ENCODE measurements around the gene BTBD10. TPM values are rescaled to one million over a fixed set of nuclear protein-coding genes. Genes with fewer than 3 reads are reported as not detected.

BTBD10 gene
- total RNA-seq, 1 donor from 2014 or later = 91.3 TPM

GRCh38 chr11:13358596-13359270 is 104.3 kb downstream of the BTBD10 start:
- Histone ChIP-seq H3K4me3 (ENCODE audit: low read length in 3 of 3) (no peak overlapping the region), H3K36me3 (ENCODE audit: control insufficient read depth in 3 of 3, insufficient read depth in 3 of 3, low read length in 3 of 3) (peaks cover 43 to 82% (median 72%) of the 10 kb centered on the region in 3 donors), H3K4me1 (ENCODE audit: control insufficient read depth in 3 of 3, insufficient read depth in 3 of 3, low read length in 3 of 3) (no peaks in the 10 kb centered on the region), H3K27ac (ENCODE audit: low read depth, low read length) (no peak overlapping the region), H3K27me3 (ENCODE audit: control insufficient read depth in 3 of 3, insufficient read depth in 3 of 3, low read length in 3 of 3) (no peaks in the 10 kb centered on the region), H3K9ac (ENCODE audit: low read depth in 1 of 3, low read length in 3 of 3) (no peak overlapping the region), H3K9me3 (ENCODE audit: control insufficient read depth in 3 of 3, low read length in 3 of 3) (no peaks in the 10 kb centered on the region)

- Histone ChIP-seq H3K36me3 (ENCODE audit: control insufficient read depth in 3 of 3, insufficient read depth in 3 of 3, low read length in 3 of 3) (peaks cover 35 to 74% (median 59%) of the 10 kb centered on the region in 3 donors), H3K4me3 (ENCODE audit: low read length in 3 of 3) (no peak overlapping the region), H3K9me3 (ENCODE audit: control insufficient read depth in 3 of 3, low read length in 3 of 3) (no peaks in the 10 kb centered on the region), H3K4me1 (ENCODE audit: control insufficient read depth in 3 of 3, insufficient read depth in 3 of 3, low read length in 3 of 3) (no peaks in the 10 kb centered on the region), H3K9ac (ENCODE audit: low read depth in 1 of 3, low read length in 3 of 3) (no peak overlapping the region), H3K27me3 (ENCODE audit: control insufficient read depth in 3 of 3, insufficient read depth in 3 of 3, low read length in 3 of 3) (no peaks in the 10 kb centered on the region), H3K27ac (ENCODE audit: low read depth, low read length) (no peak overlapping the region)
Observed at GRCh38 chr11:13357232-13357631, 105.8 kb downstream of the BTBD10 start.

GRCh38 chr11:13355191-13355590 is 107.8 kb downstream of the BTBD10 start:
- H3K9ac ChIP-seq (ENCODE audit: low read depth in 1 of 3, low read length in 3 of 3) = no peak overlapping the region
- H3K27ac ChIP-seq (ENCODE audit: low read depth, low read length) = no peak overlapping the region
- no peaks in the 10 kb centered on the region for H3K27me3 ChIP-seq (ENCODE audit: control insufficient read depth in 3 of 3, insufficient read depth in 3 of 3, low read length in 3 of 3)
- H3K4me3 ChIP-seq (ENCODE audit: low read length in 3 of 3) = no peak overlapping the region
- H3K9me3 ChIP-seq (ENCODE audit: control insufficient read depth in 3 of 3, low read length in 3 of 3) = no peaks in the 10 kb centered on the region
- H3K4me1 ChIP-seq (ENCODE audit: control insufficient read depth in 3 of 3, insufficient read depth in 3 of 3, low read length in 3 of 3) = no peaks in the 10 kb centered on the region
- peaks cover 23 to 60% (median 47%) of the 10 kb centered on the region in 3 donors for H3K36me3 ChIP-seq (ENCODE audit: control insufficient read depth in 3 of 3, insufficient read depth in 3 of 3, low read length in 3 of 3)

GRCh38 chr11:13354335-13354734 is 108.7 kb downstream of the BTBD10 start:
- no peaks in the 10 kb centered on the region for H3K27me3 ChIP-seq (ENCODE audit: control insufficient read depth in 3 of 3, insufficient read depth in 3 of 3, low read length in 3 of 3)
- H3K9ac ChIP-seq (ENCODE audit: low read depth in 1 of 3, low read length in 3 of 3) = no peak overlapping the region
- no peaks in the 10 kb centered on the region for H3K4me1 ChIP-seq (ENCODE audit: control insufficient read depth in 3 of 3, insufficient read depth in 3 of 3, low read length in 3 of 3)
- no peak overlapping the region for H3K4me3 ChIP-seq (ENCODE audit: low read length in 3 of 3)
- no peaks in the 10 kb centered on the region for H3K9me3 ChIP-seq (ENCODE audit: control insufficient read depth in 3 of 3, low read length in 3 of 3)
- H3K36me3 ChIP-seq (ENCODE audit: control insufficient read depth in 3 of 3, insufficient read depth in 3 of 3, low read length in 3 of 3) = peaks cover 27 to 56% (median 43%) of the 10 kb centered on the region in 3 donors
- no peak overlapping the region for H3K27ac ChIP-seq (ENCODE audit: low read depth, low read length)

GRCh38 chr11:13352711-13353110 is 110.3 kb downstream of the BTBD10 start:
- no peaks in the 10 kb centered on the region for H3K27me3 ChIP-seq (ENCODE audit: control insufficient read depth in 3 of 3, insufficient read depth in 3 of 3, low read length in 3 of 3)
- H3K9ac ChIP-seq (ENCODE audit: low read depth in 1 of 3, low read length in 3 of 3) = no peak overlapping the region
- no peak overlapping the region for H3K27ac ChIP-seq (ENCODE audit: low read depth, low read length)
- H3K4me3 ChIP-seq (ENCODE audit: low read length in 3 of 3) = no peak overlapping the region
- H3K36me3 ChIP-seq (ENCODE audit: control insufficient read depth in 3 of 3, insufficient read depth in 3 of 3, low read length in 3 of 3) = peaks cover 23 to 43% (median 33%) of the 10 kb centered on the region in 3 donors
- no peaks in the 10 kb centered on the region for H3K4me1 ChIP-seq (ENCODE audit: control insufficient read depth in 3 of 3, insufficient read depth in 3 of 3, low read length in 3 of 3)
- H3K9me3 ChIP-seq (ENCODE audit: control insufficient read depth in 3 of 3, low read length in 3 of 3) = no peaks in the 10 kb centered on the region

GRCh38 chr11:13349581-13349980 is 113.4 kb downstream of the BTBD10 start:
- Histone ChIP-seq H3K9me3 (ENCODE audit: control insufficient read depth in 3 of 3, low read length in 3 of 3) (no peaks in the 10 kb centered on the region), H3K27me3 (ENCODE audit: control insufficient read depth in 3 of 3, insufficient read depth in 3 of 3, low read length in 3 of 3) (no peaks in the 10 kb centered on the region), H3K27ac (ENCODE audit: low read depth, low read length) (no peak overlapping the region), H3K4me3 (ENCODE audit: low read length in 3 of 3) (no peak overlapping the region), H3K36me3 (ENCODE audit: control insufficient read depth in 3 of 3, insufficient read depth in 3 of 3, low read length in 3 of 3) (peaks cover 5 to 15% (median 6%) of the 10 kb centered on the region in 3 donors), H3K9ac (ENCODE audit: low read depth in 1 of 3, low read length in 3 of 3) (no peak overlapping the region), H3K4me1 (ENCODE audit: control insufficient read depth in 3 of 3, insufficient read depth in 3 of 3, low read length in 3 of 3) (no peaks in the 10 kb centered on the region)

- no peak overlapping the region for H3K27ac ChIP-seq (ENCODE audit: low read depth, low read length)
- H3K4me1 ChIP-seq (ENCODE audit: control insufficient read depth in 3 of 3, insufficient read depth in 3 of 3, low read length in 3 of 3) = peaks cover 0 to 2% (median 0%) of the 10 kb centered on the region in 3 donors
- H3K4me3 ChIP-seq (ENCODE audit: low read length in 3 of 3) = no peak overlapping the region
- H3K9ac ChIP-seq (ENCODE audit: low read depth in 1 of 3, low read length in 3 of 3) = no peak overlapping the region
- no peaks in the 10 kb centered on the region for H3K27me3 ChIP-seq (ENCODE audit: control insufficient read depth in 3 of 3, insufficient read depth in 3 of 3, low read length in 3 of 3)
- H3K36me3 ChIP-seq (ENCODE audit: control insufficient read depth in 3 of 3, insufficient read depth in 3 of 3, low read length in 3 of 3) = peaks cover 5 to 10% (median 6%) of the 10 kb centered on the region in 3 donors
- no peaks in the 10 kb centered on the region for H3K9me3 ChIP-seq (ENCODE audit: control insufficient read depth in 3 of 3, low read length in 3 of 3)
Observed at GRCh38 chr11:13349046-13349445, 114.0 kb downstream of the BTBD10 start.

GRCh38 chr11:13348305-13348704 is 114.7 kb downstream of the BTBD10 start:
- H3K4me3 ChIP-seq (ENCODE audit: low read length in 3 of 3) = no peak overlapping the region
- no peaks in the 10 kb centered on the region for H3K27me3 ChIP-seq (ENCODE audit: control insufficient read depth in 3 of 3, insufficient read depth in 3 of 3, low read length in 3 of 3)
- H3K4me1 ChIP-seq (ENCODE audit: control insufficient read depth in 3 of 3, insufficient read depth in 3 of 3, low read length in 3 of 3) = peaks cover 0 to 2% (median 0%) of the 10 kb centered on the region in 3 donors

GRCh38 chr11:13347901-13348300 is 115.1 kb downstream of the BTBD10 start:
- Histone ChIP-seq H3K4me1 (ENCODE audit: control insufficient read depth in 3 of 3, insufficient read depth in 3 of 3, low read length in 3 of 3) (peaks cover 0 to 2% (median 0%) of the 10 kb centered on the region in 3 donors), H3K4me3 (ENCODE audit: low read length in 3 of 3) (no peak overlapping the region), H3K9ac (ENCODE audit: low read depth in 1 of 3, low read length in 3 of 3) (no peak overlapping the region), H3K27ac (ENCODE audit: low read depth, low read length) (no peak overlapping the region), H3K36me3 (ENCODE audit: control insufficient read depth in 3 of 3, insufficient read depth in 3 of 3, low read length in 3 of 3) (peaks cover 5 to 7% (median 6%) of the 10 kb centered on the region in 3 donors), H3K9me3 (ENCODE audit: control insufficient read depth in 3 of 3, low read length in 3 of 3) (no peaks in the 10 kb centered on the region), H3K27me3 (ENCODE audit: control insufficient read depth in 3 of 3, insufficient read depth in 3 of 3, low read length in 3 of 3) (no peaks in the 10 kb centered on the region)

More at GRCh38 chr11:13348305-13348704, 114.7 kb downstream of the BTBD10 start:
- Histone ChIP-seq H3K9ac (ENCODE audit: low read depth in 1 of 3, low read length in 3 of 3) (no peak overlapping the region), H3K9me3 (ENCODE audit: control insufficient read depth in 3 of 3, low read length in 3 of 3) (no peaks in the 10 kb centered on the region), H3K36me3 (ENCODE audit: control insufficient read depth in 3 of 3, insufficient read depth in 3 of 3, low read length in 3 of 3) (peaks cover 5 to 10% (median 6%) of the 10 kb centered on the region in 3 donors), H3K27ac (ENCODE audit: low read depth, low read length) (no peak overlapping the region)

- H3K9me3 ChIP-seq (ENCODE audit: control insufficient read depth in 3 of 3, low read length in 3 of 3) = no peaks in the 10 kb centered on the region
- peaks cover 5 to 7% (median 6%) of the 10 kb centered on the region in 3 donors for H3K36me3 ChIP-seq (ENCODE audit: control insufficient read depth in 3 of 3, insufficient read depth in 3 of 3, low read length in 3 of 3)
- no peak overlapping the region for H3K27ac ChIP-seq (ENCODE audit: low read depth, low read length)
- no peak overlapping the region for H3K4me3 ChIP-seq (ENCODE audit: low read length in 3 of 3)
- H3K9ac ChIP-seq (ENCODE audit: low read depth in 1 of 3, low read length in 3 of 3) = no peak overlapping the region
- peaks cover 0 to 2% (median 0%) of the 10 kb centered on the region in 3 donors for H3K4me1 ChIP-seq (ENCODE audit: control insufficient read depth in 3 of 3, insufficient read depth in 3 of 3, low read length in 3 of 3)
- H3K27me3 ChIP-seq (ENCODE audit: control insufficient read depth in 3 of 3, insufficient read depth in 3 of 3, low read length in 3 of 3) = no peaks in the 10 kb centered on the region
Observed at GRCh38 chr11:13346470-13346869, 116.6 kb downstream of the BTBD10 start.

Data from skeletal muscle tissue (tissue), 4 donors.